Upper lobe of left lung (tissue), 6 donors: ENCODE results near the gene SNAI1. TPM values are rescaled to one million over a fixed set of nuclear protein-coding genes. Genes with fewer than 3 reads are reported as not detected.

Experiments used
- ATAC-seq, 2 donors: fragments of 200-7000 bp; cut with Tn5 transposase; one replicate each; pipeline ENCODE4 v1.9.1; 2022; ENCODE audit warnings: mild to moderate bottlenecking in 2 of 2, moderate library complexity in 2 of 2; ENCODE audit not compliant: low FRiP score in 2 of 2
- DNase-seq, 2 donors: peaks; one replicate each; pipeline ENCODE4 v3.0.0-alpha.2; 2019 to 2020
- H3K27ac ChIP-seq, 4 donors: fragments of 200-600 bp; sonication (generic); one replicate each; pipeline ENCODE4 v1.5.1; 2016 to 2019
- H3K27me3 ChIP-seq, 4 donors: fragments of 200-600 bp; sonication (generic); one replicate each; pipeline ENCODE4 v1.5.1; 2017 to 2019
- H3K36me3 ChIP-seq, 4 donors: fragments of 200-600 bp; sonication (generic); one replicate each; pipeline ENCODE4 v1.5.1; 2016 to 2019
- H3K4me1 ChIP-seq, 4 donors: fragments of 200-600 bp; sonication (generic); one replicate each; pipeline ENCODE4 v1.5.1; 2018 to 2019
- H3K4me3 ChIP-seq, 4 donors: fragments of 200-600 bp; sonication (generic); one replicate each; pipeline ENCODE4 v1.5.1; 2017 to 2019; ENCODE audit warnings: mild to moderate bottlenecking in 2 of 4, moderate library complexity in 1 of 4
- H3K9me3 ChIP-seq, 4 donors: fragments of 200-600 bp; sonication (generic); one replicate each; pipeline ENCODE4 v1.5.1; 2018 to 2019
- EP300 ChIP-seq, 4 donors: sonication (generic); formaldehyde crosslinking; IDR thresholded peaks; one replicate each; pipeline ENCODE4 v1.5.1; 2017; ENCODE audit warnings: antibody characterized with exemption in 4 of 4, control low read depth in 2 of 4
- POLR2A ChIP-seq, 4 donors: fragments of 450-650 bp; IDR thresholded peaks; one replicate each; pipeline ENCODE4 v1.5.1; 2016 to 2017; ENCODE audit warnings: antibody characterized with exemption in 4 of 4, mild to moderate bottlenecking in 2 of 4
- POLR2AphosphoS5 ChIP-seq, 2 donors: sonication (generic); formaldehyde crosslinking; IDR thresholded peaks; one replicate each; pipeline ENCODE4 v1.5.1; 2017; ENCODE audit warnings: antibody characterized with exemption in 2 of 2
- WGBS, 2 donors: methylation state at CpG; one replicate each; pipeline ENCODE4 v1.1.5; 2017 to 2018; 5-methylcytosine and 5-hydroxymethylcytosine counted together
- total RNA-seq, 6 donors: library from RNA; depleted of rRNA in 4 of 6; stranded (reverse); fragments of >200 nt in 4 of 6; gene quantifications; one replicate each; pipeline versions ENCODE4 v1.1.0 to v1.2.1, GENCODE V29; 2016 to 2021
- TF ChIP-seq, protein P1 (sequence below), 6 experiments: fragments of 450-650 bp in 4 of 6; fragments of 200-600 bp in 2 of 6; sonication (generic) in 2 of 6; IDR thresholded peaks; one replicate each; pipeline ENCODE4 v1.5.1; 2016 to 2019; ENCODE audit warnings: antibody characterized with exemption in 6 of 6
- donor health status: DM: no; HTN: no; CAD: no; lungs with moderate emphysema.
- donor health status: DM: no; HTN: yes; CAD: no; lungs with severe emphysema.

The SNAI1 gene
- total RNA-seq, 6 donors from 2014 or later = 3.9 to 11.0 (median 5.1) TPM

DNA sequence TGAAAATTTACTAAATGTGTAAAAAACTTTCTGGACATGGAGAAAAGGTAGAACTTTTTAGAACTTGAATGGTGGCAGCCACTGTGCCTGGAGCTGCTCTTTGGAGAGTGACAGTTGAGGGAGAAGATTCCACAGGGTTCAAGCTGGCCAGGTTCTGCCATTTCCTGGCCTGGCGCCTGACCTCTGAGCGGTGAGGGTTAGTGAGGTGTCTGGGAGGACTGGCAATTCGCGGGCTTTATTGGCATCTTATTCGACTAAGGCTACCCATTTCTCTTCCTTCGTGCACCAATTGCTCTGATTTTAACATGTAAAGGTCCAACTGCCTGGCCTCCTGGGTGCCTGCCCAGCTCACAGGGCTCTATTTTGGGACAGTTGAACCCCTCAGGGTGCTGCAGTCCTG lies 2.4 kb downstream of the SNAI1 start:
- Histone ChIP-seq H3K27me3 (peaks cover 0 to 7% (median 0%) of the 10 kb centered on the region in 4 donors), H3K4me1 (peaks cover 36 to 73% (median 45%) of the 10 kb centered on the region in 4 donors), H3K36me3 (peaks cover 0 to 34% (median 2%) of the 10 kb centered on the region in 4 donors), H3K9me3 (no peaks in the 10 kb centered on the region), H3K27ac (peak overlapping the region in 3 of 4 donors; percentile 14 to 90 (median 84)), H3K4me3 (peak overlapping the region; percentile 12 to 63 (median 51))
- DNase-seq (no peak), ATAC-seq (no peak)
- no peak for TF ChIP-seq POLR2AphosphoS5 (IDR thresholded peaks at IDR 0.05)
- no peak for TF ChIP-seq EP300 (IDR thresholded peaks at IDR 0.05)
- TF ChIP-seq, protein P1, sequence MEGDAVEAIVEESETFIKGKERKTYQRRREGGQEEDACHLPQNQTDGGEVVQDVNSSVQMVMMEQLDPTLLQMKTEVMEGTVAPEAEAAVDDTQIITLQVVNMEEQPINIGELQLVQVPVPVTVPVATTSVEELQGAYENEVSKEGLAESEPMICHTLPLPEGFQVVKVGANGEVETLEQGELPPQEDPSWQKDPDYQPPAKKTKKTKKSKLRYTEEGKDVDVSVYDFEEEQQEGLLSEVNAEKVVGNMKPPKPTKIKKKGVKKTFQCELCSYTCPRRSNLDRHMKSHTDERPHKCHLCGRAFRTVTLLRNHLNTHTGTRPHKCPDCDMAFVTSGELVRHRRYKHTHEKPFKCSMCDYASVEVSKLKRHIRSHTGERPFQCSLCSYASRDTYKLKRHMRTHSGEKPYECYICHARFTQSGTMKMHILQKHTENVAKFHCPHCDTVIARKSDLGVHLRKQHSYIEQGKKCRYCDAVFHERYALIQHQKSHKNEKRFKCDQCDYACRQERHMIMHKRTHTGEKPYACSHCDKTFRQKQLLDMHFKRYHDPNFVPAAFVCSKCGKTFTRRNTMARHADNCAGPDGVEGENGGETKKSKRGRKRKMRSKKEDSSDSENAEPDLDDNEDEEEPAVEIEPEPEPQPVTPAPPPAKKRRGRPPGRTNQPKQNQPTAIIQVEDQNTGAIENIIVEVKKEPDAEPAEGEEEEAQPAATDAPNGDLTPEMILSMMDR (IDR thresholded peaks at IDR 0.05) = no peak
- TF ChIP-seq POLR2A (IDR thresholded peaks at IDR 0.05) = no peak
- WGBS, 2 donors = 70 to 82% methylated on average over 6 of the region's 6 CpGs

DNA sequence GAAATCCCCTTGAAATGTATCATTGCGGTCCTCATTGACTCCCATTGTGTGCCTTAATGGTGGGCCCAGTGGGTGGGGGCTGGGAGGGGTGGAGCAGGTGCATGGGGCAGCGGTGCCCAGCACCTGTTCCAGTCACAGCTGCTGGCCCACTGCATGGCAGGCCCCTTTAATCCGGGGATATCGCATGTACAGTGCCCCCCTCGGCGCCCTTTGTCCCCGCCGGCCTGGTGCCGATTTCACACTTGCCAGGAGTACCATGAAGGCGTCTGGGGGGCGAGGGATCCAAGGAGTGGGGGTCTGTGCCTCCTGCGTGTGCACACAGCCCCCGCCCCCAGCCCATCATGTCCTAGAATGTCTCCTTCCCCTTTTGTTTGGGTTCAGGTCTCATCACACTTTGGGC lies 2.8 kb downstream of the SNAI1 start:
- Histone ChIP-seq H3K4me3 (peak overlapping the region; percentile 13 to 63 (median 51)), H3K27ac (peak overlapping the region in 3 of 4 donors; percentile 14 to 90 (median 84)), H3K36me3 (peaks cover 0 to 34% (median 2%) of the 10 kb centered on the region in 4 donors), H3K4me1 (peaks cover 41 to 77% (median 49%) of the 10 kb centered on the region in 4 donors), H3K9me3 (no peaks in the 10 kb centered on the region), H3K27me3 (peaks cover 0 to 7% (median 0%) of the 10 kb centered on the region in 4 donors)
- 89 to 100% methylated on average over 2 to 13 of the region's 13 CpGs for WGBS, 2 donors
- TF ChIP-seq POLR2A (IDR thresholded peaks at IDR 0.05) = no peak
- DNase-seq (no peak), ATAC-seq (no peak)

DNA sequence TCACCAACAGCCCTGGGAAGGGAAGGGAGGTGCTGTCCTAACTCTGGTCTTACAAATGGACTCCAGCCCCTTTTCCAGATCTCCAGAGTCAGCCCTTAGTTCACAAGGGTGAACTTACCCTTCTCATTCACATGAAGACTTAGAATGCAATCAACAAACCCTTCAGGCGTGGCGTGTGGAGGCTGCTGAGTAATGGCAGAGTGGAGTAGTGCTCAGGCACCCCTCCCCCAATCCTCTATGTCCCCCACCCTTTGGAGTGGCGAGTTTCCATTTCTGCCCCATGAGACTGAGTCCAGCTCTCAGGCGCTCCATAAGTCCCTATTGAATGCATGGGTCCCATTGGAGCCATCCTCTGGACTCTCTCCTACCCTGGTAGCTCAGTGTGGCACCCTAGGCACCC lies 3.3 kb downstream of the SNAI1 start:
- Histone ChIP-seq H3K36me3 (peaks cover 0 to 34% (median 2%) of the 10 kb centered on the region in 4 donors), H3K27ac (peak overlapping the region in 2 of 4 donors; percentile 84 to 90), H3K4me3 (peak overlapping the region in 3 of 4 donors; percentile 13 to 63 (median 46)), H3K9me3 (no peaks in the 10 kb centered on the region), H3K4me1 (peaks cover 43 to 78% (median 51%) of the 10 kb centered on the region in 4 donors), H3K27me3 (peaks cover 0 to 7% (median 0%) of the 10 kb centered on the region in 4 donors)
- 85 to 96% methylated on average over 4 of the region's 4 CpGs for WGBS, 2 donors
- no peak for TF ChIP-seq POLR2A (IDR thresholded peaks at IDR 0.05)
- TF ChIP-seq, protein P1 (IDR thresholded peaks at IDR 0.05) = no peak
- no peak for TF ChIP-seq EP300 (IDR thresholded peaks at IDR 0.05)
- no peak for ATAC-seq
- DNase-seq = no peak

DNA sequence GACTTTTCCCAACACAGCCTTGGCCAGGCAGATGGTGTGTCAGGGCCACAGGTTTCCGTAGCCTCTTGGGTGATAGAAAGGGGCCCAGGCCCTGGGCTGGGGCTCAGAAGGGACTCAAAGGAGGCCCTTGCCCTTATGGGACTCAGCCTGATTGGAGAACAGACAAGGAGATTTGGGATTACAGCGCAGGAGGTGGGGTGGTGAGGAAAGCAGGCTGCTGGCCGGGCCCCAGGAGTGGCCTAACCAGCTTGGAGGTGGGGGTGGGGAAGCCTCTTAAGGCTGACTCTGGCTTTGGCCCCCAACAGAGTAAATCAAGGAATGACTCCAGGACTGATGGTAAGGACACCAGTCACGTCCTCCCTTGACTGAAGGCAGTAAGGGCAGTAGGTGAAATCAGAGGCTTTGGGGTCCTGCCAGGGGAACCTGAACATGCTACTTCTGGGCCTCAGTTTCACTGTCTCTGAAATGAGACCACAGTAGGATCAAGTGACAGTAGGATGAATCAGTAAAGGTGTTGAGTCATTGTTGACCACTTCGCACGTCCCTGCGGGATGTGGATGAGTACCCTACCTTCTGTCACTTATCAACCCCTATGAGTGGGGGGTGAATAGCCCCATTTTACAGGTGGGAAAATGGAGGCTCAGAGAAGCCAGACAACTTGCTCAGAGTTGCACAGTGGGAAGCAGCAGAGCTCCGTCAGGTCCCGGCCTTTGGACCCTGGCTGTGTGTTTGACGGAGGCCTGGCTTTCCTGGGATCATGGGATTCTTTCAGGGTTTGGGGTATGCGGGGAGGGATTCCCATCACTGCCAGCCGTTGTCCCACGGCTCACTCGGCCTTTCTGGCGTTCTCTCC lies 4.5 kb downstream of the SNAI1 start:
- H3K4me3 ChIP-seq = peak overlapping the region in 1 of 4 donors; percentile 63
- TF ChIP-seq POLR2AphosphoS5 (IDR thresholded peaks at IDR 0.05) = no peak
- no peak for TF ChIP-seq EP300 (IDR thresholded peaks at IDR 0.05)
- TF ChIP-seq, protein P1 (IDR thresholded peaks at IDR 0.05) = no peak
- no peak for TF ChIP-seq POLR2A (IDR thresholded peaks at IDR 0.05)
- H3K36me3 ChIP-seq = peaks cover 0 to 34% (median 2%) of the 10 kb centered on the region in 4 donors
- peaks cover 36 to 72% (median 45%) of the 10 kb centered on the region in 4 donors for H3K4me1 ChIP-seq
- H3K27ac ChIP-seq = peak overlapping the region in 3 of 4 donors; percentile 76 to 90 (median 83)
- peaks cover 0 to 4% (median 0%) of the 10 kb centered on the region in 4 donors for H3K27me3 ChIP-seq
- H3K9me3 ChIP-seq = no peaks in the 10 kb centered on the region
- DNase-seq = no peak
- ATAC-seq = no peak
- 90 to 94% methylated on average over 15 of the region's 15 CpGs for WGBS, 2 donors

DNA sequence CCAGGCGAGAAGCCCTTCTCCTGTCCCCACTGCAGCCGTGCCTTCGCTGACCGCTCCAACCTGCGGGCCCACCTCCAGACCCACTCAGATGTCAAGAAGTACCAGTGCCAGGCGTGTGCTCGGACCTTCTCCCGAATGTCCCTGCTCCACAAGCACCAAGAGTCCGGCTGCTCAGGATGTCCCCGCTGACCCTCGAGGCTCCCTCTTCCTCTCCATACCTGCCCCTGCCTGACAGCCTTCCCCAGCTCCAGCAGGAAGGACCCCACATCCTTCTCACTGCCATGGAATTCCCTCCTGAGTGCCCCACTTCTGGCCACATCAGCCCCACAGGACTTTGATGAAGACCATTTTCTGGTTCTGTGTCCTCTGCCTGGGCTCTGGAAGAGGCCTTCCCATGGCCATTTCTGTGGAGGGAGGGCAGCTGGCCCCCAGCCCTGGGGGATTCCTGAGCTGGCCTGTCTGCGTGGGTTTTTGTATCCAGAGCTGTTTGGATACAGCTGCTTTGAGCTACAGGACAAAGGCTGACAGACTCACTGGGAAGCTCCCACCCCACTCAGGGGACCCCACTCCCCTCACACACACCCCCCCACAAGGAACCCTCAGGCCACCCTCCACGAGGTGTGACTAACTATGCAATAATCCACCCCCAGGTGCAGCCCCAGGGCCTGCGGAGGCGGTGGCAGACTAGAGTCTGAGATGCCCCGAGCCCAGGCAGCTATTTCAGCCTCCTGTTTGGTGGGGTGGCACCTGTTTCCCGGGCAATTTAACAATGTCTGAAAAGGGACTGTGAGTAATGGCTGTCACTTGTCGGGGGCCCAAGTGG lies 5.3 kb downstream of the SNAI1 start:
- no peaks in the 10 kb centered on the region for H3K9me3 ChIP-seq
- no peak for ATAC-seq
- no peak for DNase-seq
- TF ChIP-seq, protein P1 (IDR thresholded peaks at IDR 0.05) = no peak
- TF ChIP-seq POLR2A (IDR thresholded peaks at IDR 0.05) (no peak), POLR2AphosphoS5 (IDR thresholded peaks at IDR 0.05) (no peak), EP300 (IDR thresholded peaks at IDR 0.05) (no peak)
- peak overlapping the region; percentile 76 to 90 (median 82) for H3K27ac ChIP-seq
- H3K36me3 ChIP-seq = peaks cover 0 to 34% (median 2%) of the 10 kb centered on the region in 4 donors
- no peaks in the 10 kb centered on the region for H3K27me3 ChIP-seq
- H3K4me1 ChIP-seq = peaks cover 28 to 63% (median 39%) of the 10 kb centered on the region in 4 donors
- 82 to 84% methylated on average over 14 to 18 of the region's 18 CpGs for WGBS, 2 donors
- no peak overlapping the region for H3K4me3 ChIP-seq
